ENCODE data around the gene ADGRL3. TPM values are rescaled to one million over a fixed set of nuclear protein-coding genes. Genes with fewer than 3 reads are reported as not detected.

ADGRL3 gene
- total RNA-seq, 1 donor from 2014 or later, result 0.33 TPM

DNA sequence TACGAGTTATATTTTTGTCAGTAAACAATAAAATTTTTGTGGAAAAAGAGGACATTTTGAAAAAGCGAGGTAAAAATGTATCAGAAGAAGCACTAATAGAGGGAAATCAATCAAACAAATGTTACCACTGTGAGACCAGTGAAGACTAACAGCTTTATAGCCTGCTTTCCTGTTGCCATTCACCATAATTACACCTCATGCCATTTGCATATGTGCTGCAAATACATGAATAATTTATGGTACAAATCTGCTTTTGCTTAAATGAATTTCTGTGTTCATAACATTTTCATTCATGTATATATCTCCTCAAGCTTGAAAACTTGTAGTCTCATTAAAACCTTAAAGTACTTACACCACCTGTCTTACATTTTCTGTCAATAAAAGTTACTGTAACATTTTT lies 830.8 kb downstream of the ADGRL3 start:
- ATAC-seq, result no peak

DNA sequence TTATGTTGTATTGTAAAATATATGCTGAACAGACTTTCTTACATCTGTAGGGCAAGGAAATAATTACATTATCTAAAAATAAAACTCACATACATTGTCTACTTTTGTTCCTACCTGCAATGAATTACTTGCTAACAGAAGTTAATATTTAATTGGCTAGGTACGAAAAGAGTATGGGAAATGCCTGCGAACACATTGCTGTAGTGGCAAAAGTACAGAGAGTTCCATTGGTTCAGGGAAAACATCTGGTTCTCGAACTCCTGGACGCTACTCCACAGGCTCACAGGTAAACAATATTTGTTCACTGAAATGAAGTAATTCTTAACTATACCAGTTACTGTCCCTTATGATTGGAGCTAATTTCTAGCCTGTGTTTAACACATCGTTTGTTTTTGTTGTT lies 837.4 kb downstream of the ADGRL3 start:
- DNase-seq (ENCODE audit: low spot score), result no peak
- ATAC-seq, result no peak

More for the DNA sequence above, 830.8 kb downstream of the ADGRL3 start:
- no peak for DNase-seq (ENCODE audit: low spot score)

DNA sequence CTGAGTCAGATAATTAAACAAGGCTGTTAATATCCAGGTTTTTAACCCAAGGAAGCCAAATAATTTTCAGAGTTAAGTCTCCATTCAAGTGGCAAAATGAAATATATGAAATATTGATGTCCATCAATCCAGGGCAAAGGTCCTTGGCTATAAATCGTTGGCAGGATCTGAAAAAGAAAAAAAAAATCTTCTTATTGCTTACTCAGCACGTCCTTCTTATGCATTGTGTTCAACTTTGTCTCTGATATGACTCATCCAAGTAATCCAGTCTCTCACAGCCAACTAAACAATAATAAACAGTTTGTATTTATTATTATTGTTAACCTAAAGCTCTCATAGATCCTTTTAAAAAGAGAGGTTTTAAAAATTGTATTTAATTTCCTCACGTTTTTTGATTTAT lies 851.2 kb downstream of the ADGRL3 start:
- ATAC-seq, result no peak
- DNase-seq (ENCODE audit: low spot score), result no peak

DNA sequence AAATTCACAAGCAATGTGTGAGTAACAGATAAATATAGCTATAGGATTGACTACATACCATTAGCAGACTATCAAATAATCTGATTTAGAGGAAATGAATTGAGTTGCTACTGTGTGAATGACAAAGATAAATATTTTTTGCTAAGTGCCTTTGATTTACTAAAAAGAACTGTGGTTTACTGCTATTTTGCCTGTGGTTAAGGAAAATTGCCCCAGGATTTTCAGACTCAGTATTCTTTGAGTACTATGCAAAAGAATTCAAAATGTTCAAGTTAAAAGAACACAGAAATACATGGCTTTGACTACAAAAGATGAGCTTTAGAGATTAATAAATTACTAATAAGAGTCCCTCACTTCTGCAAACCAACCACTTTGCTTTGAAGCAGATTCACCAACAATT lies 853.8 kb downstream of the ADGRL3 start:
- DNase-seq (ENCODE audit: low spot score), result no peak
- ATAC-seq, result no peak

- ATAC-seq (no peak), DNase-seq (ENCODE audit: low spot score) (no peak)
Observed at GRCh38 chr4:62057031-62057430, 856.9 kb downstream of the ADGRL3 start.

DNA sequence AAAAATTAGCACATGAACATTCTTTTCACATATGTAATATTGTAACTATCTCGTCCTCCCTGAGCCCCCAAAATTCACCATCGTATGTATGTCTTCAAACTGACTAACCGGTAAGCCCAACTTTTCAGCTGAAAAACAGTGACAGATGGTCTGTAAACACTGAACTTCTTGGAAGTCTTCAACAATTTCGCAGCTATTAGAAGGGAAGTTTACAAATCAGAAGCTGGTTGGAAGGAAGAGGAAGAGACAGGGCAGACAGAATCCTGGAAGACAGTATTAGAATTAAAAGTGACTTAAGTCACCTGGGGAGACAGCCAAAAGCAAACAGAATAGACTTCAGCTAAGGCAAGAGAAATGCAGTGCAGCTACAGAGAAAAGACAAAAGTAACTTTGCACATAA lies 858.4 kb downstream of the ADGRL3 start:
- no peak for ATAC-seq
- DNase-seq (ENCODE audit: low spot score), result no peak

GRCh38 chr4:62070291-62070852 lies 870.2 kb downstream of the ADGRL3 start:
- ATAC-seq, result no peak
- no peak for DNase-seq (ENCODE audit: low spot score)

- no peak for ATAC-seq
- DNase-seq (ENCODE audit: low spot score), result no peak
Observed at GRCh38 chr4:62075089-62075488, 875.0 kb downstream of the ADGRL3 start.

GRCh38 chr4:62075521-62075920 lies 875.4 kb downstream of the ADGRL3 start:
- DNase-seq (ENCODE audit: low spot score) (no peak), ATAC-seq (no peak)

GRCh38 chr4:62077406-62077805 lies 877.3 kb downstream of the ADGRL3 start:
- ATAC-seq (no peak), DNase-seq (ENCODE audit: low spot score) (no peak)

GRCh38 chr4:62080431-62080830 lies 880.3 kb downstream of the ADGRL3 start:
- no peak for ATAC-seq

GRCh38 chr4:62087706-62088105 lies 887.6 kb downstream of the ADGRL3 start:
- no peak for ATAC-seq
- DNase-seq (ENCODE audit: low spot score), result no peak

More at GRCh38 chr4:62080431-62080830, 880.3 kb downstream of the ADGRL3 start:
- DNase-seq (ENCODE audit: low spot score), result no peak

DNA sequence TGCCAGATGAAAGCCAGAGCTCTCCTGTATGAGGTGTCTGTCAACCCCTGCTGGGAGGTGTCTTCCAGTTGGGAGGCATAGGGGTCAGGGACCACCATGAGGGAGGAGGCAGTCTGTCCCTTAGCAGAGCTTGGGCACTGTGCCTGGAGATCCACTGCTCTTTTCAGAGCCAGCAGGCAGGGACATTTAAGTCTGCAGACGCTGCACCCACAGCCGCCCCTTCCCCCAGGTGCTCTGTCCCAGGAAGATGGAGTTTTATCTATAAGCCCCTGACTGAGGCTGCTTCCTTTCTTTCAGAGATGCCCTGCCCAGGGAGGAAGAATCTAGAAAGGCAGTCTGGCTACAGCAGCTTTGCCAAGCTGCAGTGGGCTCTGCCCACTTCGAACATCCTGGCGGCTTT lies 893.6 kb downstream of the ADGRL3 start:
- no peak for ATAC-seq
- no peak for DNase-seq (ENCODE audit: low spot score)

DNA sequence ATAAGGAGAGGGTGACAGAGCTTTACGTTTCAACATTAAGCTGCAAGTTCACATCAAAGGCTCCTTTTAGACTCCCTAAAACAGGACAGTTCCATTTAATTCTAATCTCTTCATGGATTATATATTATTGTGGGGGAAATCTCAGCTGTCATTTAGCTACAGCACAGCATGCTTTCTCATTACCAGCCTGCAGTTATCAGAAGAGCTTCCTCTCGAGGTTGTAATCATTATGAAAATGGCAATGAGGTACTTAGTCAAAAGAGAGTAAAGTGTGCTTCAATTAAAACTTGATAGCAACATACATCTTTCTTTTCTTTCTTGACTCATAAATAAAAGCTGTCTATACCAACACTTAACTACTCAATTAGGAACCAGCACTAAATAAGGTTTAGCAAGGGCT lies 896.8 kb downstream of the ADGRL3 start:
- ATAC-seq (no peak), DNase-seq (ENCODE audit: low spot score) (no peak)

GRCh38 chr4:62115216-62115615 lies 915.1 kb downstream of the ADGRL3 start:
- DNase-seq (ENCODE audit: low spot score), result no peak
- ATAC-seq, result no peak

- ATAC-seq (no peak), DNase-seq (ENCODE audit: low spot score) (no peak)
Observed at GRCh38 chr4:62117886-62118285, 917.8 kb downstream of the ADGRL3 start.

DNA sequence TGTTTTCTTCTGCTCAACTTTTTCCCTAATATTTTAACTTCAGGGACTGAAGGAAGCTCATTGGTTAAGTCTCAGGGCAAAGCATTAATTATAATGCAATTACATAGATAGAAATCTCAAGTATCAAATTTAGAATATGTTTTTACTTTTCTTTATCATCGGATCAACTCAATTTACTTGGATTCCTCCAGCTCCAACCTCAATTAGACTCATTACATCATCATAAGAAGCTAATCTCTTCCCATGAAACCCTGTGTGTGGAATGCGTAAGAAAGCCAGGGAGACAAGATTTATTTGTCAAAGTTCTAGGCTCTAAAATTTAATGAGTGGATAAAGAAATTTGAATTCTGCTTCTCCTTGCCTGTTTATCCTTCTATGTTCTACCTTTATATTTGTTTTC lies 918.4 kb downstream of the ADGRL3 start:
- DNase-seq (ENCODE audit: low spot score) (no peak), ATAC-seq (no peak)

- no peak for ATAC-seq
- no peak for DNase-seq (ENCODE audit: low spot score)
Observed at GRCh38 chr4:62119195-62119594, 919.1 kb downstream of the ADGRL3 start.

- ATAC-seq (no peak), DNase-seq (ENCODE audit: low spot score) (no peak)
Observed at GRCh38 chr4:62126064-62126732, 926.1 kb downstream of the ADGRL3 start.
